PC-9 (cell line): ENCODE data around the gene PRR35.

Experiments
- CTCF ChIP-seq: fragments of 200-600 bp; sonication (generic); conservative IDR thresholded peaks from 2 replicates; pipeline ENCODE4 v1.6.1; 2017; ENCODE audit warnings: mixed run types, antibody characterized with exemption, mild to moderate bottlenecking, moderate library complexity
- EZH2 ChIP-seq: fragments of 200-600 bp; sonication (generic); IDR thresholded peaks from 2 replicates; pipeline ENCODE4 v1.8.0; 2017; ENCODE audit warnings: antibody characterized with exemption, low read depth

- TF ChIP-seq EZH2 (no peak), CTCF (no peak; the same call in 1 of the 2 replicates)
Measured at GRCh38 chr16:589658-590187, 29.5 kb downstream of the PRR35 start, which contains the start of gene RAB40C.
